Dedifferentiated amniotic fluid mesenchymal stem cell (primary cell): ENCODE results near the gene WASHC3.
"Not testable (repeated sequence)": the region's sequence is repeated elsewhere in the genome, so short reads cannot be mapped to it uniquely, and the experiment has no call there.

Experiments
- DNase-seq: peaks from one replicate; pipeline ENCODE4 v3.0.0-alpha.2; 2016; ENCODE audit errors: extremely low spot score

Gene WASHC3

GRCh38 chr12:102050660-102051430 is 10.9 kb downstream of the WASHC3 start:
- DNase-seq: no peak

- DNase-seq: no peak
These were observed 17.9 kb downstream of the WASHC3 start for GRCh38 chr12:102043928-102044327.

GRCh38 chr12:102033991-102034745 is 27.6 kb downstream of the WASHC3 start:
- no peak for DNase-seq

GRCh38 chr12:102031852-102032251 is 29.9 kb downstream of the WASHC3 start:
- DNase-seq: no peak

- DNase-seq: no peak
These were observed 32.6 kb downstream of the WASHC3 start for GRCh38 chr12:102029141-102029540.

- DNase-seq: no peak
These were observed 35.1 kb downstream of the WASHC3 start for GRCh38 chr12:102026728-102027127.

GRCh38 chr12:102024765-102025164 is 37.0 kb downstream of the WASHC3 start:
- no peak for DNase-seq

GRCh38 chr12:102023343-102023930 is 38.4 kb downstream of the WASHC3 start:
- peak; percentile 45 for DNase-seq

- DNase-seq: no peak
These were observed 39.5 kb downstream of the WASHC3 start for GRCh38 chr12:102022286-102022685.

- no peak for DNase-seq
These were observed 40.1 kb downstream of the WASHC3 start for GRCh38 chr12:102021540-102022246.

GRCh38 chr12:102018607-102019006 is 43.2 kb downstream of the WASHC3 start:
- DNase-seq: not testable (repeated sequence)

GRCh38 chr12:102016472-102016871 is 45.3 kb downstream of the WASHC3 start:
- DNase-seq: no peak

- no peak for DNase-seq
These were observed 51.4 kb downstream of the WASHC3 start for GRCh38 chr12:102010265-102010994.

- DNase-seq: no peak
These were observed 52.0 kb downstream of the WASHC3 start for GRCh38 chr12:102009796-102010195.

- no peak for DNase-seq
These were observed 53.1 kb downstream of the WASHC3 start for GRCh38 chr12:102008615-102009126.

- no peak for DNase-seq
These were observed 56.5 kb downstream of the WASHC3 start for GRCh38 chr12:102005256-102005655.

GRCh38 chr12:101997102-101997501 is 64.7 kb downstream of the WASHC3 start:
- DNase-seq: no peak

GRCh38 chr12:101995684-101996083 is 66.1 kb downstream of the WASHC3 start:
- DNase-seq: no peak

- no peak for DNase-seq
These were observed 69.7 kb downstream of the WASHC3 start for GRCh38 chr12:101992091-101992490.

GRCh38 chr12:101982307-101982706 is 79.5 kb downstream of the WASHC3 start:
- no peak for DNase-seq

GRCh38 chr12:101981868-101982267 is 79.9 kb downstream of the WASHC3 start:
- DNase-seq: no peak
